Activated gamma-delta T cell treated with anti-CD3 and anti-CD28 coated beads, Interleukin-2, amount 50 U/mL, for 16 hours (primary cell): ENCODE data around the gene LCP1.
"Not testable (repeated sequence)": the region's sequence is repeated elsewhere in the genome, so short reads cannot be mapped to it uniquely, and the experiment has no call there.

ENCODE experiments used
- DNase-seq: peaks from one replicate; pipeline ENCODE4 v3.0.0-alpha.2; 2020; ENCODE audit warnings: low read depth

The LCP1 gene, protein sequence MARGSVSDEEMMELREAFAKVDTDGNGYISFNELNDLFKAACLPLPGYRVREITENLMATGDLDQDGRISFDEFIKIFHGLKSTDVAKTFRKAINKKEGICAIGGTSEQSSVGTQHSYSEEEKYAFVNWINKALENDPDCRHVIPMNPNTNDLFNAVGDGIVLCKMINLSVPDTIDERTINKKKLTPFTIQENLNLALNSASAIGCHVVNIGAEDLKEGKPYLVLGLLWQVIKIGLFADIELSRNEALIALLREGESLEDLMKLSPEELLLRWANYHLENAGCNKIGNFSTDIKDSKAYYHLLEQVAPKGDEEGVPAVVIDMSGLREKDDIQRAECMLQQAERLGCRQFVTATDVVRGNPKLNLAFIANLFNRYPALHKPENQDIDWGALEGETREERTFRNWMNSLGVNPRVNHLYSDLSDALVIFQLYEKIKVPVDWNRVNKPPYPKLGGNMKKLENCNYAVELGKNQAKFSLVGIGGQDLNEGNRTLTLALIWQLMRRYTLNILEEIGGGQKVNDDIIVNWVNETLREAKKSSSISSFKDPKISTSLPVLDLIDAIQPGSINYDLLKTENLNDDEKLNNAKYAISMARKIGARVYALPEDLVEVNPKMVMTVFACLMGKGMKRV

GRCh38 chr13:46181840-46182490 is at the start of gene LCP1:
TSS of gene LCP1 (minus strand) at chr13:46182177. CDS start at chr13:46159662, 22,515 bp downstream.
- DNase-seq = peak; percentile 66

- DNase-seq = no peak
Measured at GRCh38 chr13:46229251-46229650, 47.3 kb upstream of the LCP1 start.

DNA sequence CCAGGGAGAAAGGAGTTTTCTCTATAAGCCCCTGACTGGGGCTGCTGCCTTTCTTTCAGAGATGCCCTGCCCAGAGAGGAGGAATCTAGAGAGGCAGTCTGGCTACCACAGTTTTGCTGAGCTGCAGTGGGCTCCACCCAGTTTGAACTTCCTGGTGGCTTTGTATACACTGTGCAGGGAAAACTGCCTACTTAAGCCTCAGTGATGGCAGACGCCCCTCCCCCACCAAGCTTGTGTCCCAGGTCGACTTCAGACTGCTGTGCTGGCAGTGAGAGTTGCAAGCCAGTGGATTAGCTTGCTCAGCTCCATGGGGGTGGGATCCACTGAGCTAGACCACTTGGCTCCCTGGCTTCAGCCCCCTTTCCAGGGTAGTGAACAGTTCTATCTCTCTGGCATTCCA is 38.3 kb upstream of the LCP1 start:
- DNase-seq = not testable (repeated sequence)

DNA sequence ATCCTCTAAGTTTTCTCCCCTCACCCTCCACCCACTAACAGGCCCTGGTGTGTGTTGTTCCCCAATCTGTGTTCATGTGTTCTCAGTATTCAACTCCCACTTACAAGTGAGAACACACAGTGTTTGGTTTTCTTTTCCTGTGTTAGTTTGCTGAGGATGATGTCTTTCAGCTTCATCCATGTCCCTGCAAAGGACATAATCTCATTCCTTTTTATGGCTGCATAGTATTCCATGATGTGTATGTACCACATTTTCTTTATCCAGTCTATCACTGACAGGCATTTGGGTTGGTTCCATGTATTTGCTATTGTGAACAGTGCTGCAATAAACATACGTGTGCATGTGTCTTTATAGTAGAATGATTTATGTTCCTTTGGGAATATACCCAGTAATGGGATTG is 32.8 kb upstream of the LCP1 start:
- not testable (repeated sequence) for DNase-seq

GRCh38 chr13:46213242-46213641 is 31.3 kb upstream of the LCP1 start:
- DNase-seq = no peak

DNA sequence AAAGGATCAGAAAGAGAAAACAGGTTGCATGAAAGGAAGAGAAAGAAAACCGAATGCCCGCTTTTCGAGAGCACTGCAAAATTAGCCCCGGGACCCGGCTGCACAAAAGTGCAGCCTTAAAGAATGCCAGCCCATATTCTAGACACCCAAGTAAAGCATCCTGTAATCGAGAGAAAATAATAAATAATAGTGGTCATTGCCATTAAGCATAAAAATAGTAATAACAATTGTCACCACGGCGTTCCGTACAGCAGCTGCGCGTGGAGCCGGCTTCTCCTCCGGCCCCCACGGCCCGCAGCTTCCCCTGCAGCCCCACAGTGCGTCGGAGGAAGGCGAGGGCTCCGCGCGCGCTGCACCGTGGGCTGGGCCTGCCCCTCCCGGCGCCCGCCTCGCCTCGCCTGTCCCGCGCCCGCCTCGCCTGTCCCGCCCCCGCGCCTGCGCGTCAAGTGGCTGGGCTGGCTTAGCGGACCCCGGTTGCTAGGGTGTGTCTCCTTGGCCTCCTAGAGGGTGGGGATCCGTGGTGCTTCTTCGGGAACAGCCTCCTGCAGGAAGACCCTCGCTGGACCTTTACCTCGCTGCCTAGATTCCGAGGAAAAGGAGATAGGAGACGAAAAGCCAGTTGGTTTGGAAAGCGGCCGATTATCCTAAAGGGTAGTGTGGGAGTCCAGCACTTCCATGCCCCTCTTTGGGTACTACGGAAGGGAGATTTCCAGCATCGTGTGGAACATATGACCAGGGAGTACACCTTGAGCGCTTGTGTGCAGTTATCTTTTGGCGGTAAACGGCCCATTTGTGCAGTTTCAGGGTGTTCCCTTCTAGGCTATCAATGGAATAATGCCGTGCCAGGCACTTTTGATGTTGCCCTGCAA is 29.7 kb upstream of the LCP1 start, which contains the start of gene LRRC63:
Gene LRRC63 (plus strand): TSS at position 446 of the 869 bp plus-strand sequence. CDS start 1,107 bp downstream, outside the sequence.
- peak; percentile 73 for DNase-seq

DNA sequence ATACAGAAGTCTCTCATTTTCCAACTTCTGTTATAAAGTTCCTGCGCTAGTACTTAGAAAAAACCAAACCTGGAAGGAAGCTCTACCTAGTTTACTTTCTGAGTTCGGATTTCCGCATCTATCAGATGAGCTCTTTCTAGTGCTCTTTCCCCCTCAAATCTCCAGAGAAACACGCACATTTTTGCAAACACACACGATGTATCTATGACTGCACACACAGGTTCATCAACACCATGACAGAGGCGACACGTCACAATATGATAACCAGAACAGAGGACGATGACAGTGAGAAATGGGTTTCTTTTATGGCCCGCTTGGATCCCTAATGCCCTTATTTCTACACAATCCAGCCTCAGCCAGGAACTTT is 29.1 kb upstream of the LCP1 start:
- no peak for DNase-seq

DNA sequence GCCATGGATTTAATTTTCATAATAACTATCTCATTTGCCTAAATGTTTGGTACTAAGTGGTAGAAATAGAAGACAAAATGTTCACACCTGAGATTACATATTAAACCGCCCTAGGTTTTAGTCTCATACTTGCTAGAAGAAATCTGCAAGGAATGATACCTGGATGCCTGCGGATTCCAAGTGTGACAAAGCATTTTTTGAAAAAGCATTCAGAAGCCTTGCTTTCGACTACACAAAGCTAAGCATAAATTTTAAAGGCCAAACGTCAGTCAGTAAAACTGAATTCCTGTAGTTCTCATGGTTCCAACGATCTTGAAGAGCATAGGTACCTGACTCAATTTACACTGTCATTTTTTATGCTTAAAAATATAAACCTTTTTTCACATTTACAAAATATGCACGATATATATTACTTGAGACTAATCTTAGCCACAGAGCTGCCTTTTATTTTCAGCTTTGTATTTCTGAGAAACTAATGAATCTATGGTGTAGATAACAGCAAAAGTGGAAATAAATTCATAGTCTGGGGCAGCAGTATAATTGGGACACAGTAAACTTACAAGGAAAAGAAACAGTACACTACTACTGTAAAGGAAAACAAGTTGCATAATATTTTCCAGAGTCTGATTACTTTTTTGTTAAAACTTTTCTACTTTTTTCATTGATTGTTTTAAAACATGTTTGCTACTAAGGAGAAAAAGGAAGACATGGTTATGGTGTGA is 28.5 kb upstream of the LCP1 start:
- no peak for DNase-seq

GRCh38 chr13:46207828-46208227 is 25.9 kb upstream of the LCP1 start:
- no peak for DNase-seq

DNA sequence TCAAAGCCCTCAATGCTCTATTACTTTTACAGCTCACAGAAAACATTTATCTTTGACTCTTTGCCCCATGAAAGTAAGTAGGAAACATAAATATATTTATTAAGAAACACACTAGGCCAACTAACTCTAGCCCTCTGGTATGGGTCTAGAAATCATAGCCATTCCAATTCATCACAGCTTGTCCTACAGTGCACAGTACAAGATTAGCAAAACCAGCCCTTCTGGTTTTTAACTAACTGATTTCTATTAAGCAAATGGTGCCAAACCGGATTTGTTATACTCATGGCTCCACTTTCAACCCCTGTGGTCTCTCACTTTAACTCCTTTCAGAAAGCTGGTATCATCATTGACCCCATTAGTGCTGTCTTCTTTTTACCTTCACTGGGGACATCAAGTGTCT is 24.2 kb upstream of the LCP1 start:
- DNase-seq = no peak

- no peak for DNase-seq
Measured at GRCh38 chr13:46202966-46203365, 21.0 kb upstream of the LCP1 start.

DNA sequence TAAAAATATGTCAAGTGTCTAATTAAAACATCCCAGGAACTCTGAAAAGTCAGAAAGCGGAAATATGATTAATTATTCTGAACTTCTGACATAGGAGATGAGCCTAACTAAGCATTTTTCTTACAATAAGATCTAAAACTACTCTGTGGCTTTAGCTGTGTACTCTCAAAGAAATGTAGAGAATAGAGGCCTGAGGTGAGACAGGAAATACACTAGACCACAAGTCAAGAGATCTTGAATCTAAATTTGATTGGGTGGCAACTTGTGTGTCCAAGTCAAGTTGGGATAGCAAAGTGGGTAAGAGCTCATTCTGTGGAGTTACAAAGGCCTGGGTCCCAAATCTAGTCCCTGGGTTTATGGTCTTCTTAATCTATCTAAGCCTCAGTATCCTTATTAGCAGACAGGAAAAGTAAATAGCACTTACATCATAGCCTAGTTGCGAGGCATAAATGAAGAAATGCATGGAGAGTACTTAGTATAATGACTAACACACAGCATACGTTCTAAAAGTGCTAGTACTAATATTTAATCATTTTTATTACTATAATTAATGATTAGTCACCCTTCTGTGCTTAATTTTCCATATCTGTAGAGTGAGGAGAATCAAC is 20.3 kb upstream of the LCP1 start:
- no peak for DNase-seq

- DNase-seq = no peak
Measured at GRCh38 chr13:46198696-46199193, 16.8 kb upstream of the LCP1 start.

GRCh38 chr13:46197299-46198048 is 15.5 kb upstream of the LCP1 start:
- DNase-seq = no peak

- no peak for DNase-seq
Measured at GRCh38 chr13:46195016-46195415, 13.0 kb upstream of the LCP1 start.

DNA sequence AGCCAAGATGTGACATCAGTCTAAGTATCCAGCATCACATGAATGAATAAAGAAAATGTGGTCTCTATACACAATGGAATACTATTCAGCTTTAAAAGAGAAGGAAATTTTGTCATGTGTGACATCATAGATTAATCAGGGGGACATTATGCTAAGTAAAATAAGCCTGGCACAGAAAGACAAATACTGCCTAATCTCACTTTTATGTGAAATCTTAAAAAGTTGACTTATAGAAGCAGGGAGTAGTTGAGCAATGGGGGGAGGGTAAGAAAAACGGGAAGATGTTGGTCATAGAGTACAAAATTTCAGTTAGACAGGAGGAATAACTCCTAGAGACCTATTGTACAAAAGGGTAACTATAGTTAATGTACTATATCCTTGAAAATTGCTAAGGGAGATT is 10.4 kb upstream of the LCP1 start:
- DNase-seq = no peak

DNA sequence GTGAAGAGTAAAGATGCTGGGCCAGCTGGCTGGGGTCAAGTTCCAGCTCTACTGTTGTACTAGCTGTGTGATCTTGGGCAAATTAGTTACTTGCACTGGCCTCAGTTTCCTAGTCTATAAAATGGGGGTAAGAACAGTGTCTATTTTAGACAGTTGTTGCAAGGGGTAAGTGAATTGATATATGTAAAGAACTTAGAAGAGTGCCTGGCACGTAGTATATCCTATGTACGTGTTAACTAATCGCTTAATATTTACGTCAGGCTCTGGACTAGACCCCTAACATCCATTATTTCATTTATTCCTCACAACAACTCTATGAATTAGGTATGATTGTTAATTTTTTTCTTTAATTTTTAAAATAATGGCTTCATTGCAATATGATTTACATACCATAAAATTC is 3.7 kb upstream of the LCP1 start:
- no peak for DNase-seq

- peak; percentile 62 for DNase-seq
Measured at GRCh38 chr13:46184277-46184699, 2.3 kb upstream of the LCP1 start.

- no peak for DNase-seq
Measured at GRCh38 chr13:46183018-46183946, 1.3 kb upstream of the LCP1 start.
